K562 treated with DMSO at 1 percent for 24 hours (cell line): ENCODE data around the gene IL21. TPM values are rescaled to one million over a fixed set of nuclear protein-coding genes. Genes with fewer than 3 reads are reported as not detected.

Source experiments
- total RNA-seq: library from RNA; unstranded; fragments of 300-600 nt; gene quantifications from 2 replicates; pipeline ENCODE4 v1.2.3, GENCODE V29; 2022; ENCODE audit warnings: low read depth; ENCODE audit not compliant: insufficient read depth

Gene IL21
- total RNA-seq: not detected in 2 replicates

GRCh38 chr4:122621016-122621507 is at the start of gene IL21:
Gene IL21 (minus strand): TSS chr4:122621066. CDS start chr4:122621011, 55 bp downstream.

Other genes starting within 250 kb of the IL21 start
- not detected in 2 replicates for gene ADAD1, start 242.1 kb downstream of the IL21 start, total RNA-seq
- gene IL2, start 164.3 kb downstream of the IL21 start, total RNA-seq: not detected in 2 replicates
- gene BBS12, start 111.6 kb upstream of the IL21 start, total RNA-seq: 4.2 and 5.3 TPM in 2 replicates
- 6.2 and 9.5 TPM in 2 replicates for gene FGF2, start 205.8 kb upstream of the IL21 start, total RNA-seq